COR-L47 (cell line): ENCODE measurements around the gene IFNL1.
"Not testable (repeated sequence)": the region's sequence is repeated elsewhere in the genome, so short reads cannot be mapped to it uniquely, and the experiment has no call there.

Experiments
- DNase-seq: peaks from one replicate; lab custom pipeline; 2025; lab: John Stamatoyannopoulos, UW

Gene IFNL1

GRCh38 chr19:39332293-39332692 lies 36.1 kb downstream of the IFNL1 start:
- no peak for DNase-seq

DNA sequence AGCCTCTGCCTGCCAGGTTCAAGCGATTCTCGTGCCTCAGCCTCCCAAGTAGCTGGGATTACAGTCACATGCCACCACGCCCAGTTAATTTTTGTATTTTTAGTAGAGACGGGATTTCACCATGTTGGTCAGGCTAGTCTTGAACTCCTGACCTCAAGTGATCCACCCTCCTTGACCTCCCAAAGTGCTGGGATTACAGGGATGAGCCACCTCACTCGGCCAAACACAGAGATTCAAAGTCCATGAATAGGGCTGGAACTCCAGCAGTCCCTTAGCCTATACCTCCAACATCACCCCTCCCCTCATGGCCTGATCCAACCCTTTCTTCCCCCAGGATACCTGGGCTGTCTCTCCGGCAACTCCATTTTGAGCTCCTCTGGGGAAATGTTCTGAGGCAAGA lies 36.5 kb downstream of the IFNL1 start:
- not testable (repeated sequence) for DNase-seq

DNA sequence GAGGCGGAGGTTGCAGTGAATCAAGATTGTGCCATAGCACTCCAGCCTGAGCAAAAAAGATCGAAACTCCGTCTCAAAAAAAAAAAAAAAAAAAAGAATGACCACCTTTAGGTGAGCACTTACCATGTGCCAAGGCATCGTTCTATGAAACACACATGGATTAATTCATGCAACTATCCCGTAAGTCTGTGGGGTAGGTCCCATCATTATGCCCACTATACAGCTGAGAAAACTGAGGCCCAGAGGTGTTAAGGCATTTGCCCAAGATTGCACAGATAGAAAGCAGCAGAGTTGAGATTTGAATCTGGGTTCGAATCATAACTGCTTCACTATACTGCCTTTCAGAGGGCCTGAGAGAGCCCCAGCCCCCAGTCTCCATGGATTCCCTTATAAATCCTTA lies 37.3 kb downstream of the IFNL1 start:
- DNase-seq, result no peak

GRCh38 chr19:39334444-39334976 lies 38.3 kb downstream of the IFNL1 start:
- no peak for DNase-seq

GRCh38 chr19:39335168-39335548 lies 39.0 kb downstream of the IFNL1 start:
- no peak for DNase-seq

- no peak for DNase-seq
These were observed 40.3 kb downstream of the IFNL1 start for GRCh38 chr19:39336483-39336882.

- DNase-seq, result no peak
These were observed 43.5 kb downstream of the IFNL1 start for GRCh38 chr19:39339674-39340073.

DNA sequence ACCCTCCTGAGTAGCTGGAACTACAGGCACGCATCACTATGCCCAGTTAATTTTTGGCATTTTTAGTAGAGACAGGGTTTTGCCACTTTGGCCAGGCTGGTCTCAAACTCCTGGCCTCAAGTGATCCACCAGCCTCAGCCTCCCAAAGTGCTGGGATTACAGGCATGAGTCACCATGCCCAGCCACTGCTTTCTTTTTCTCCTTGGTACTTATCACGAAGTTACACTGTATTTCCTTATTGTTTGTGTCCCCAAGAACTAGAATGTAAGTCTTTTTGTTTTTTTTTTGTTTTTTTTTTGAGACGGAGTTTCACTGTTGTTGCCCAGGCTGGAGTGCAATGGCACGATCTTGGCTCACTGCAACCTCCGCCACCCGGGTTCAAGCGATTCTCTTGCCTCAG lies 43.9 kb downstream of the IFNL1 start:
- not testable (repeated sequence) for DNase-seq

- DNase-seq, result no peak
These were observed 45.0 kb downstream of the IFNL1 start for GRCh38 chr19:39341129-39341718.

DNA sequence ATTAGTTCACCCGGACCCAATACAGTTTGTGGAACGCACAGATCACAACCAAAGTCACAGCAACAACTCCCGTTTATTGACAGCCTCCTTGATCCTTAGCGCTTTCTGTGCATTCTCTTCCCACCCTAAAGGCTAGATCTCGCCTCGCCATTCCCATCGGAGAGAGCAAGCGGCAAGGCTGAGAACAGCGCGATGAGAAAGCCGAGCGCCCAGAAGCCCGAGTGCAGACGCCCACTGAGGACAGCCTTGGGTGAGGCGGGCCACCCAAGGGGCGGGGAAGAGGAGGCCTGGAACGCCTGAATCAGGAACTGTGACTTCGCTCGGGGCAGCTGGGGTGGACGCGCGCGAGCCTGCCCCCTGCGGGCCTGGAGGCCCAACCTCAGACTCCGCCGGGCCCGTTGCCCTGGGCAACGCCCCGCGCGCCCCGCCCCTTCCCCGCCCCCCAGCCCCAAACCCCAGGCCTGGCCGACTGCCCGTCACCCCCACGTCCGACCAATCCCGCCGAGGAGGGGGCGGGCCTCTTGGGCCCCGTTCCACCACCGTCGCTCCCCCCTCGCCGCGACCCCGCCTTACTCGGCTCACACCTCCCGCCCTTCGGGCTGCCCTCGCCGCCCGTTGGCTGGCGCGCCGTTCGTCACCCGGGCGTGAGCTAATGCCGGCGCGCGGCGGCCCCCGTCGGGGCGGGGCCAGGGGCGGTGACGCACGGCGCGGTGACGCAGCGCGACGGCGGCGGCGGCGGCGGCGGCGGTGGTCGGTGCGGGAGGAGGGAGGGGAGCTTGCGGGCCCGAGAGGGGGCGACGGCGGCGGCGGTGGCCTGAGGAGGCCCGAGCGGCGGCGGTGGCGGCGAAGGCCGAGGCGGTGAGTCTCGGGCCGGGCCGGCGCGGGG lies 45.8 kb downstream of the IFNL1 start, which contains the start of gene SAMD4B:
Gene SAMD4B (plus strand): TSS at position 703 of the 886 bp plus-strand sequence. CDS start 14,473 bp downstream, outside the sequence.
- DNase-seq, result peak; percentile 97

DNA sequence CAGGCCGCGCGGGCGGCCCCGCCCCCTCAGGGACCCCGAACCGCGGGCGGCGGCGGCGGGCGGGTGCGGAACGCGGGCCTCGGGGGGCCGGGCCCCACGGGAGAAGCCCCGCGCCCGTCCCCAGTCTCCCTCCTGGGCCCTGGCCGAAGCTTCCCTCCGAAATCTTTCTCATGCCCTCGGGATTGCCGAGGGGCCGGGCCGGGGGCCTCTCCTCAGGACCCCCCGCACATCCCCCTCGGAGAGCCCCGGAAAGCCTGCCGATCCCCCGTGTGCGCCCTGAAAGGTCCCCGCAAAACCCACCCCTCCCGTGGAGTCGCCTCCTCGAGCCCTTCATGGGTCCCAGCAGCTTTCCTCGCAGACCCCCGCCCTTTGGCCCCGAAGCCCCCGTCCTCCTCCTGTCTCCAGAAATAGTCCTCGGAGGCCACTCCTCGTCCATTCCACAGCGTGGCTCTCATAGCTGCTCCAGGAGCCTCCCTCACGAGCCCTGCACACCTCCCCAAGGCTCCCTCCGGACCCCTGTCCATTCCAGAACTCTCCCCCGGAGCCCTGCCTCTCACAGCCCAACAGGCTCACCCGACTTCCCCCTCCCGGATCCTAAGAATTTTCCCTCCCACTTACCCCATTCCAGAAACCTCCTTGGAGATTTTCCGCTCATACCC lies 46.6 kb downstream of the IFNL1 start:
- no peak for DNase-seq

GRCh38 chr19:39345956-39346355 lies 49.7 kb downstream of the IFNL1 start:
- no peak for DNase-seq

- DNase-seq, result no peak
These were observed 51.3 kb downstream of the IFNL1 start for GRCh38 chr19:39347332-39348164.
